H9 (cell line): ENCODE measurements around the gene NOL7. TPM values are rescaled to one million over a fixed set of nuclear protein-coding genes. Genes with fewer than 3 reads are reported as not detected.

Experiments used
- DNase-seq: peaks from one replicate; pipeline ENCODE4 v3.0.0-alpha.2; 2017
- H2AFZ ChIP-seq: one replicate; pipeline ENCODE4 v1.6.1; 2013; ENCODE audit warnings: mild to moderate bottlenecking, low read length, control low read depth, moderate library complexity
- H2AK5ac ChIP-seq: 2 replicates; pipeline ENCODE4 v1.6.1; 2013; ENCODE audit warnings: low read length, control low read depth, mixed read lengths; ENCODE audit not compliant: insufficient read length
- H2BK120ac ChIP-seq: one replicate; pipeline ENCODE4 v1.6.1; 2013; ENCODE audit warnings: low read depth, mild to moderate bottlenecking, low read length, control low read depth, inconsistent platforms; ENCODE audit not compliant: poor library complexity, severe bottlenecking
- H2BK12ac ChIP-seq: 2 replicates; pipeline ENCODE4 v1.6.1; 2013; ENCODE audit warnings: low read length, control low read depth, mixed read lengths, low read depth; ENCODE audit not compliant: insufficient read length
- H2BK15ac ChIP-seq: 2 replicates; pipeline ENCODE4 v1.6.1; 2013; ENCODE audit warnings: low read depth, low read length, control low read depth
- H2BK20ac ChIP-seq: one replicate; pipeline ENCODE4 v1.6.1; 2013; ENCODE audit warnings: low read depth, mild to moderate bottlenecking, low read length, control low read depth, inconsistent platforms; ENCODE audit not compliant: poor library complexity, severe bottlenecking
- H2BK5ac ChIP-seq: 2 replicates; pipeline ENCODE4 v1.6.1; 2013; ENCODE audit warnings: low read length, control low read depth, mixed read lengths; ENCODE audit not compliant: insufficient read length
- H3K14ac ChIP-seq: 2 replicates; pipeline ENCODE4 v1.6.1; 2013; ENCODE audit warnings: low read length, control low read depth; ENCODE audit not compliant: insufficient read depth
- H3K18ac ChIP-seq: 2 replicates; pipeline ENCODE4 v1.6.1; 2013; ENCODE audit warnings: low read depth, mild to moderate bottlenecking, mixed read lengths, low read length, control low read depth; ENCODE audit not compliant: insufficient read length
- H3K23ac ChIP-seq: 2 replicates; pipeline ENCODE4 v1.6.1; 2013; ENCODE audit warnings: low read length, control low read depth, mixed read lengths, low read depth; ENCODE audit not compliant: insufficient read length
- H3K23me2 ChIP-seq: 2 replicates; pipeline ENCODE4 v1.6.1; 2013; ENCODE audit warnings: low read depth, mild to moderate bottlenecking, mixed read lengths, low read length, control low read depth; ENCODE audit not compliant: insufficient read length, poor library complexity, severe bottlenecking
- H3K27ac ChIP-seq: 2 replicates; pipeline ENCODE4 v1.5.1; 2013; ENCODE audit warnings: low read length, control low read depth, mixed read lengths, low read depth; ENCODE audit not compliant: insufficient read length
- H3K27me3 ChIP-seq: 2 replicates; pipeline ENCODE4 v1.6.1; 2013; ENCODE audit warnings: low read length, control low read depth, inconsistent platforms; ENCODE audit not compliant: insufficient read depth
- H3K4ac ChIP-seq: 2 replicates; pipeline ENCODE4 v1.6.1; 2013; ENCODE audit warnings: low read depth, mild to moderate bottlenecking, control low read depth, inconsistent platforms, low read length, moderate library complexity
- H3K4me1 ChIP-seq: 2 replicates; pipeline ENCODE4 v1.6.1; 2013; ENCODE audit warnings: low read length, control low read depth, inconsistent platforms; ENCODE audit not compliant: insufficient read depth
- H3K4me2 ChIP-seq: 2 replicates; pipeline ENCODE4 v1.6.1; 2013; ENCODE audit warnings: low read length, control low read depth, mixed read lengths; ENCODE audit not compliant: insufficient read length, insufficient read depth
- H3K56ac ChIP-seq: 2 replicates; pipeline ENCODE4 v1.6.1; 2013; ENCODE audit warnings: low read depth, mild to moderate bottlenecking, mixed read lengths, low read length, control low read depth; ENCODE audit not compliant: insufficient read length
- H3K79me1 ChIP-seq: 2 replicates; pipeline ENCODE4 v1.6.1; 2013; ENCODE audit warnings: low read depth, mild to moderate bottlenecking, moderate library complexity, low read length, control low read depth, inconsistent platforms; ENCODE audit not compliant: insufficient read depth, poor library complexity, severe bottlenecking
- H3K79me2 ChIP-seq: 2 replicates; pipeline ENCODE4 v1.6.1; 2013; ENCODE audit warnings: low read length, control low read depth, inconsistent platforms; ENCODE audit not compliant: insufficient read depth
- H3K9ac ChIP-seq: 2 replicates; pipeline ENCODE4 v1.6.1; 2013; ENCODE audit warnings: low read length, control low read depth, mixed read lengths; ENCODE audit not compliant: insufficient read length; ENCODE audit errors: extremely low read depth
- H3K9me3 ChIP-seq: one replicate; pipeline ENCODE4 v1.6.1; 2013; ENCODE audit warnings: low read depth, low read length, inconsistent platforms; ENCODE audit not compliant: control insufficient read depth
- H3T11ph ChIP-seq: one replicate; pipeline ENCODE4 v1.6.1; 2013; ENCODE audit warnings: mild to moderate bottlenecking, low read length, control low read depth, inconsistent platforms
- H4K20me1 ChIP-seq: one replicate; pipeline ENCODE4 v1.6.1; 2013; ENCODE audit not compliant: control insufficient read depth, insufficient read length, insufficient read depth
- H4K5ac ChIP-seq: 2 replicates; pipeline ENCODE4 v1.6.1; 2013; ENCODE audit warnings: low read depth, mild to moderate bottlenecking, mixed read lengths, low read length, control low read depth; ENCODE audit not compliant: insufficient read length
- H4K8ac ChIP-seq: replicated peaks from 2 replicates; pipeline ENCODE4 v1.6.1; 2013; ENCODE audit warnings: low read length, control low read depth, mixed read lengths, low read depth; ENCODE audit not compliant: insufficient read length
- H4K91ac ChIP-seq: 2 replicates; pipeline ENCODE4 v1.6.1; 2013; ENCODE audit warnings: low read depth, mild to moderate bottlenecking, moderate library complexity, mixed read lengths, low read length, control low read depth; ENCODE audit not compliant: insufficient read length
- H3K27ac Mint-ChIP-seq, 3 experiments: 2 replicates in 2 of 3; 3 replicates in 1 of 3; pipeline ENCODE4 v1.8.0; 2020 to 2021; ENCODE audit warnings: mixed read lengths in 3 of 3, mild to moderate bottlenecking in 1 of 3, moderate library complexity in 1 of 3
- H3K27me3 Mint-ChIP-seq: 2 replicates; pipeline ENCODE4 v1.8.0; 2021; ENCODE audit warnings: low read depth, mild to moderate bottlenecking, moderate library complexity, mixed read lengths
- H3K36me3 Mint-ChIP-seq, 3 experiments: 2 replicates in 2 of 3; 3 replicates in 1 of 3; pipeline ENCODE4 v1.8.0; 2020 to 2021; ENCODE audit warnings: low read depth in 3 of 3, mixed read lengths in 3 of 3; ENCODE audit not compliant: insufficient read depth in 1 of 3
- H3K4me1 Mint-ChIP-seq, 2 experiments: 2 replicates each; pipeline ENCODE4 v1.8.0; 2020; ENCODE audit warnings: mixed read lengths in 2 of 2
- H3K4me3 Mint-ChIP-seq, 2 experiments: 2 replicates in 1 of 2; 3 replicates in 1 of 2; pipeline ENCODE4 v1.8.0; 2020 to 2021; ENCODE audit warnings: mild to moderate bottlenecking in 2 of 2, mixed read lengths in 2 of 2, moderate library complexity in 1 of 2
- H3K9me3 Mint-ChIP-seq, 2 experiments: 2 replicates in 1 of 2; 3 replicates in 1 of 2; pipeline ENCODE4 v1.8.0; 2020; ENCODE audit warnings: mild to moderate bottlenecking in 2 of 2, mixed read lengths in 2 of 2, moderate library complexity in 1 of 2
- CTCF ChIP-seq: fragments of 200-600 bp; sonication (generic); conservative IDR thresholded peaks from 3 replicates; pipeline ENCODE4 v1.8.0; 2021; ENCODE audit warnings: antibody characterized with exemption, mild to moderate bottlenecking
- WGBS: extraction: QIAGEN DNeasy Blood & Tissue Kit; methylation state at CpG from one replicate; pipeline ENCODE4 v1.1.7; 2013; ENCODE audit warnings: missing lambda C conversion rate, low lambda C conversion rate, mixed read lengths; ENCODE audit not compliant: insufficient read length; ENCODE audit errors: extremely low coverage; 5-methylcytosine and 5-hydroxymethylcytosine counted together
- total RNA-seq: library from RNA; stranded (reverse); gene quantifications from 2 replicates; pipeline ENCODE4 v1.2.1, GENCODE V29; 2021

The NOL7 gene
- total RNA-seq, 1 experiment from 2014 or later: 72.1 TPM

- Histone ChIP-seq H4K20me1 (no peaks in the 10 kb centered on the region), H3K56ac (no peak overlapping the region), H3K14ac (peak overlapping the region; percentile 81), H3K4me1 (no peaks in the 10 kb centered on the region), H3K4me2 (peak overlapping the region; percentile 96), H4K5ac (peak overlapping the region; percentile 68), H3K79me1 (no peaks in the 10 kb centered on the region), H3K9ac (peak overlapping the region; percentile 90), H2AFZ (no peak overlapping the region), H3K27ac (peak overlapping the region; percentile 82), H3K27me3 (no peaks in the 10 kb centered on the region), H2BK5ac (no peak overlapping the region), H3K79me2 (no peaks in the 10 kb centered on the region; the same call in 1 of the 2 replicates), H2BK20ac (no peak overlapping the region), H2AK5ac (no peak overlapping the region), H3K23ac (no peak overlapping the region), H2BK120ac (no peak overlapping the region), H4K91ac (no peak overlapping the region), H3K18ac (peak overlapping the region; percentile 61), H3K9me3 (no peaks in the 10 kb centered on the region), H2BK15ac (no peak overlapping the region), H3K23me2 (peaks cover 11% of the 10 kb centered on the region), H2BK12ac (no peak overlapping the region), H3T11ph (no peak overlapping the region), H3K4ac (no peak overlapping the region), H4K8ac (no peak overlapping the region)
- peak; percentile 46 for DNase-seq
- no peak for TF ChIP-seq CTCF
- Mint-ChIP-seq H3K9me3 (peaks cover 7% of the 10 kb centered on the region in 2 experiments; a peak in 3 of 5 replicates), H3K4me3 (peak overlapping the region; percentile 84 to 92), H3K27ac (peak overlapping the region; percentile 93 to 98 (median 95)), H3K4me1 (peaks cover 25 to 28% of the 10 kb centered on the region in 2 experiments), H3K27me3 (no peaks in the 10 kb centered on the region), H3K36me3 (peaks cover 0 to 2% (median 0%) of the 10 kb centered on the region in 3 experiments; a peak in 1 of 7 replicates)
- no CpG with 5 or more reads among the region's 14 CpGs for WGBS
Measured at GRCh38 chr6:13573669-13574110, 41.4 kb upstream of the NOL7 start.
